RWPE1 (cell line): ENCODE results near the gene SLN.

Experiments
- CTCF ChIA-PET: fragments of 350-600 bp; sonication (Branson Sonifier 250); formaldehyde crosslinking; extraction: SDS; loops from one replicate; lab custom pipeline; 2021; lab: Yijun Ruan, JAX
- POLR2A ChIA-PET: fragments of 400-600 bp; formaldehyde crosslinking; extraction: SDS; loops from one replicate; lab custom pipeline; 2020; ENCODE audit warnings: antibody characterized with exemption; ENCODE audit not compliant: low non-redundant PET; lab: Yijun Ruan, JAX
- DNase-seq: peaks from one replicate; pipeline ENCODE4 v3.0.0; 2012; ENCODE audit warnings: low spot score
- H3K27ac ChIP-seq: fragments of 450-650 bp; 2 replicates; pipeline ENCODE4 v1.5.1; 2017
- TF ChIP-seq, protein P1 (sequence below): fragments of 450-650 bp; conservative IDR thresholded peaks from 2 replicates; pipeline ENCODE4 v1.5.1; 2017; ENCODE audit warnings: low read depth, mild to moderate bottlenecking

Gene SLN

DNA sequence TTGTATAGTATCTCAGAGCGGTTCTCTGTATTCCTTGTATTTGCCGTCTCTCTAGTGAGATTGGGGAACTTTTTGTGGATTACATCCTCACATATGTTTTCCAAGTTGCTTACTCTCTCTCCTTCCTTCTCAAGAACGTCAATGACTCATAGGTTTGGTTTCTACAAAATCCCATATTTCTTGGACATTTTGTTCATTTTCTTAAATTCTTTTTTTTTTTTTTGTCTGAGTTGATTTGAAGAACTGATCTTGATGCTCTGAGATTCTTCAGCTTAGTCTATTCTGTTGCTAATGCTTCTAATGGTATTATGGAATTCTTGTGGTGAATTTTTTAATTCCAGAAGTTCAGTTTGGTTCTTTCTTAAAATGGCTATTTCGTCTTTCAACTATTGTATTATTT is 28.4 kb upstream of the SLN start:
- CTCF ChIA-PET = interaction anchor here (1.3 kb wide), 1 partner anchor 29 kb away, joined by 3 read pairs; no protein-coding TSS in a partner anchor
- TF ChIP-seq, protein P1, sequence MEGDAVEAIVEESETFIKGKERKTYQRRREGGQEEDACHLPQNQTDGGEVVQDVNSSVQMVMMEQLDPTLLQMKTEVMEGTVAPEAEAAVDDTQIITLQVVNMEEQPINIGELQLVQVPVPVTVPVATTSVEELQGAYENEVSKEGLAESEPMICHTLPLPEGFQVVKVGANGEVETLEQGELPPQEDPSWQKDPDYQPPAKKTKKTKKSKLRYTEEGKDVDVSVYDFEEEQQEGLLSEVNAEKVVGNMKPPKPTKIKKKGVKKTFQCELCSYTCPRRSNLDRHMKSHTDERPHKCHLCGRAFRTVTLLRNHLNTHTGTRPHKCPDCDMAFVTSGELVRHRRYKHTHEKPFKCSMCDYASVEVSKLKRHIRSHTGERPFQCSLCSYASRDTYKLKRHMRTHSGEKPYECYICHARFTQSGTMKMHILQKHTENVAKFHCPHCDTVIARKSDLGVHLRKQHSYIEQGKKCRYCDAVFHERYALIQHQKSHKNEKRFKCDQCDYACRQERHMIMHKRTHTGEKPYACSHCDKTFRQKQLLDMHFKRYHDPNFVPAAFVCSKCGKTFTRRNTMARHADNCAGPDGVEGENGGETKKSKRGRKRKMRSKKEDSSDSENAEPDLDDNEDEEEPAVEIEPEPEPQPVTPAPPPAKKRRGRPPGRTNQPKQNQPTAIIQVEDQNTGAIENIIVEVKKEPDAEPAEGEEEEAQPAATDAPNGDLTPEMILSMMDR = no peak
- no peak for DNase-seq
- POLR2A ChIA-PET = no interaction called here
- no peak overlapping the region for H3K27ac ChIP-seq

GRCh38 chr11:107736546-107736945 is 24.7 kb upstream of the SLN start:
- no peak for DNase-seq
- POLR2A ChIA-PET = no interaction called here
- CTCF ChIA-PET = no interaction called here
- TF ChIP-seq, protein P1 = no peak
- no peak overlapping the region for H3K27ac ChIP-seq

DNA sequence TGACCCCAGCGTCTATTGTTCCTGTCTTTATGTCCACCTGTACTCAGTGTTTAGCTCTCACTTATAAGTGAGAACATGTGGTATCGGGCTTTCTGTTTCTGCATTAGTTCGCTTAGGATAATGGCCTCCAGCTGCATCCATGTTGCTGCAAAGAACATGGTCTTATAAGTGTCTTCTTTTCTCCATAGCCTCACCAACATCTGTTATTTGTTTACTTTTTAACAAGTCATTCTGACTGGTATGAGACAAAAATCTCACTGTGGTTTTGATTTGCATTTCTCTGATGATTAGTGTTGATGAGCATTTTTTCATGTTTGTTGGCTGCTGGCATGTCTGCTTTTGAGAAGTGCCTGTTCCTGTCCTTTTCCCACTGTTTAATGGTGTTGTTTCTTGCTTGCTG is 21.7 kb upstream of the SLN start:
- POLR2A ChIA-PET = no interaction called here
- TF ChIP-seq, protein P1 = no peak

GRCh38 chr11:107732689-107733051 is 20.8 kb upstream of the SLN start:
- no peak for DNase-seq
- TF ChIP-seq, protein P1 = no peak
- no peak overlapping the region for H3K27ac ChIP-seq
- CTCF ChIA-PET = interaction anchor here (0.7 kb wide), 1 partner anchor 637 kb away, joined by 3 read pairs; no protein-coding TSS in a partner anchor
- POLR2A ChIA-PET = no interaction called here

More for the DNA sequence above, 21.7 kb upstream of the SLN start:
- H3K27ac ChIP-seq = no peak overlapping the region
- no peak for DNase-seq
- CTCF ChIA-PET = no interaction called here

DNA sequence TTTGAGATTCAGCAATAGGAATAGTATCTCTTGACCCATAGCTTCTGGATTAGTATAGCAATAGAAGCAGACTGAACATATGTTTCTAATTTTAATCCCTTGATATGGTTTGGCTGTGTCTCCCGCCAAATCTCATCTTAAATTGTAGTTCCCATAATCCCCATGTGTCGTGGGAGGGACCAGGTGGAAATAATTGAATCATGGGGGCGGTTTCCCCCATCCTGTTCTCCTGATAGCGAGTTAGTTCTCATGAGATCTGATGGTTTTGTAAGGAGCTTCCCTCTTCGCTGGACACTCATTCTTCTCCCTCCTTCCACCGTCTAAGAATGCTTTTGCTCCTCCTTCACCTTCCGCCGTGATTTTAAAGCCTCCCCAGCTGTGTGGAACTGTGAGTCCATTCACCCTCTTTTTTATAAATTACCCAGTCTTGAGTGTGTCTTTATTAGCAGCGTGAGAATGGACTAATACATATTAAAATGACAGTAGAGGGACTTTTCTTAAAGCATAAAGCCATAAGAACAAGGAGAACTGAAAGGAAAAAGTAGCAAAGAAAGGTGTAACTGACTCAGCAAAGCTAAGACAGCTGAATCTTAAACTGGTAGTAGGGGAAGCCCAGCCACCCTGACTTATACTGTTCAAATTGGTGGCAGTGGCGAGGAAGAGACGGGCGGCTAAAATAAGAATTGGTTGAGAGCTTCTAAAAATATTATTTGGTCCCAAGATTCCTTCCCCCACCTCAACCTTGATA is 20.3 kb upstream of the SLN start:
- no peak for DNase-seq
- ChIA-PET POLR2A (interaction anchor here (0.5 kb wide), 1 partner anchor 20 kb away, joined by 3 read pairs; the partner anchor contains the start of gene SLN), CTCF (interaction anchor here (0.7 kb wide), 1 partner anchor 636 kb away, joined by 3 read pairs; no protein-coding TSS in a partner anchor)
- TF ChIP-seq, protein P1 = no peak
- no peak overlapping the region for H3K27ac ChIP-seq

DNA sequence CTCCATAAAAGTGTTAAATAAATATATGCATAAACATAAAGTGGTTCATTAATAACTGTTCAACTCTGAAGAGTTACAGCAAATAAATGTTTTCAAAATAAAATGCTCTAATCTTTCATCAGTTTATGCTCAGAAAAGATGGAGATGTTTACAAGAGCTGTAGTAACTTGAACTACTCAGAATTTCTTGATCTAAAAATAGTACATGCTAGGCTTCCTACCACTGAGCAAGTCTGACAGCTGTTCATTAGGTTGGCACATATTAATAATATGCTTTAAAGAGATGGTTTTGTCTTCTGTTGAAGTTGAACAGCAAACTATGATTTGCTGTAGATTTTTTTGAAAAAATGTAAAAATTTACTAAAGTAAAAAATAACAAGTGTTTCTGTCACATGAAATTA is 10.8 kb upstream of the SLN start:
- H3K27ac ChIP-seq = no peak overlapping the region
- ChIA-PET POLR2A (no interaction called here), CTCF (no interaction called here)
- TF ChIP-seq, protein P1 = no peak
- no peak for DNase-seq
